ENCODE measurements around the gene RNF144B.

Gene RNF144B

DNA sequence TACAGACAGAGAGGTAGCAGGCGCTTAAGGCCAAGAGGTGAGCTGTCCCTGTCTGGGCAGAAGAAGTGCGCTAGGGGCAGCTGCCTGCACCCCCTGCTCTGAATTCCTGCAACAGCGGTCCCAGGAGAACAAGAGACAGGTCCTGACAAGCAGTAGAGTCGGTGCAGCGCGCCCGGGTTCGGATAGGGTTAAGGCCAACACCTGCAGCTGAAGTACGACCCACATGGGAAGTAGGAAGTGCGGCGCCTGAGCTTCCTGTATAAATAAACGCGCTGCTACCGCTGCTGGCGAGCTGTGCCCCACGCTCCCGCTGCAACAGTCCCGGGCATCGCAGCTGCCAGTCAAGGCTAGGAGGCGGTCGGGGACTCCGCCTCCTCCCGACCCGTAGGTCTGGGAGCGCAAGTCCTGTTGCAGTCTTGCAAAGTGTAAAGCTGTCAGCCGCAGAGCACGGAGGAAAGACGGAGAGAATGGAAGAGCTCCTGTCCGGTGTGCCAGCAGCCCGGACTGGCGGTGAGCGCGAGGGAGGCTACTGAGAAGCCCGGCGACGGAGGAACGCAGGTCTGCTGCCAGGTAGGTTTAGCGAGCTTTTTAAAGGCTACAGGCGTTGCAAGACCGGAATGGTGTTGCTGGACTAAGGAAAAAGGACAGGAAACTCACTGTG is at the start of gene RNF144B:
RNF144B (plus strand) TSS at position 290 of the 661 bp plus-strand sequence. CDS start 12,185 bp downstream, outside the sequence.
- Histone ChIP-seq H3K4me3 (ENCODE audit: low read depth, low read length) (peak within 1 kb of the TSS; percentile 84), H3K9me3 (ENCODE audit: control insufficient read depth, insufficient read depth, low read length) (no peaks in the 10 kb centered on the region), H3K36me3 (ENCODE audit: control insufficient read depth, insufficient read depth, low read length) (no peaks in the 10 kb centered on the region), H3K4me1 (ENCODE audit: control insufficient read depth, insufficient read depth, low read length) (peaks cover 19% of the 10 kb centered on the region), H3K9ac (ENCODE audit: low read depth, low read length) (peak within 1 kb of the TSS; percentile 38), H3K27me3 (ENCODE audit: control insufficient read depth, insufficient read depth, low read length) (no peaks in the 10 kb centered on the region)

DNA sequence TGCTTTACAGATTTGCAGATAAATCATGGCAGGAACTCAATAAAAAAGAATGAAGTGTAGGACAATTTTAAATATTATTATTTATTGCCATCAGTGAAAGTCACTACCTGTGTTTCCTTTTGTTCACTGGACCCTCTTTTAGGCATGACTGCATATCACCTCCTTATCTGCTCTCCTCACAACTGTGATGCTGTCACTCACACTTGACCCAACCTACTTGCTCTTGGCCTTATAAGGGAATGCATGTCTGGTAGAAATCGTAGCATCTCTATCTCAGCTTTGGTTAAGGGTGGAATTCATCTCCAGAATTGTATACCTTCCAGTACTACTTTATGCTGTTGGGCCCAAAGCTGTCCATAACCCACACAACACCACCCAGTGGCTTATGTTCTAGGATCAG is 47.6 kb upstream of the RNF144B start:
- Histone ChIP-seq H3K9me3 (ENCODE audit: control insufficient read depth, insufficient read depth, low read length) (no peaks in the 10 kb centered on the region), H3K27me3 (ENCODE audit: control insufficient read depth, insufficient read depth, low read length) (no peaks in the 10 kb centered on the region), H3K9ac (ENCODE audit: low read depth, low read length) (no peak overlapping the region), H3K4me3 (ENCODE audit: low read depth, low read length) (no peak overlapping the region), H3K36me3 (ENCODE audit: control insufficient read depth, insufficient read depth, low read length) (no peaks in the 10 kb centered on the region), H3K4me1 (ENCODE audit: control insufficient read depth, insufficient read depth, low read length) (peaks cover 11% of the 10 kb centered on the region)

DNA sequence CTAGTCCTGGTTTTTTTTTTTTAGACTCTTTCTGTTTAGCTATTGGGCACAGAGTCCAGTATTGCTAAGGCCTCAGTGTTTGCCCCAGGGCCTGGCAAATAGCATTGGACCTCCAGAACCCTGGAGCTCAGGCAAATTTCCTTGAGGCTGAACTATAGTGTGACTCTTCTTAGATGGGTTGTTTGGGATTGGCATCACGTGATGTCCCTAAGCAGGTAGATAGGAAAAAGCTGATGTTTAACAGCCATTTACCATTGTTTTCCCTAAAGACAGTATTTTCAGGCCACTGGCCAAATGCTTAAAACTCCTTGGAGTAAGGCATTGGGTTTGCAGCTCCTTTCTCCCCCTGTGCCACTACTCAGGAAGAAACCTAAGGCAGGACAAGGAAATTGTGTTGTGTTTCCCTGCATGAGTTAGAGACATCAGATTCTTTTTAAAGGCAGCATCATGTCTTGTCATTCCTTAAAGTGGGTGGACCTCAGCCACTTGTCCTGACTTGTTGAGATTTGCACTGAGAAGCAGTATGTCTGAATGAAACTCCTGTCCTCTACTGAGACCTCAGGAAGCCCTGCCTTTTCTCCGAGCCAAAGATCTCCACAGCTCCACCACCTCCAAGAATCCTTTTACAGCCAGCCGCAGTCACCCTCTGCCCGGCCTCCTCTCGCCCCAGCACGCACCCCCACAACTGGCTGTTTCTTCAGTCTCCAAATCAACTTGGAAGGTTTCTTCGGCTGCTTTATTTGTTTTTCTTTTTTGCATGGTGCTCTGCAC is 46.2 kb upstream of the RNF144B start:
- Histone ChIP-seq H3K9ac (ENCODE audit: low read depth, low read length) (no peak overlapping the region), H3K27me3 (ENCODE audit: control insufficient read depth, insufficient read depth, low read length) (no peaks in the 10 kb centered on the region), H3K9me3 (ENCODE audit: control insufficient read depth, insufficient read depth, low read length) (no peaks in the 10 kb centered on the region), H3K4me1 (ENCODE audit: control insufficient read depth, insufficient read depth, low read length) (peaks cover 11% of the 10 kb centered on the region), H3K36me3 (ENCODE audit: control insufficient read depth, insufficient read depth, low read length) (no peaks in the 10 kb centered on the region), H3K4me3 (ENCODE audit: low read depth, low read length) (no peak overlapping the region)

DNA sequence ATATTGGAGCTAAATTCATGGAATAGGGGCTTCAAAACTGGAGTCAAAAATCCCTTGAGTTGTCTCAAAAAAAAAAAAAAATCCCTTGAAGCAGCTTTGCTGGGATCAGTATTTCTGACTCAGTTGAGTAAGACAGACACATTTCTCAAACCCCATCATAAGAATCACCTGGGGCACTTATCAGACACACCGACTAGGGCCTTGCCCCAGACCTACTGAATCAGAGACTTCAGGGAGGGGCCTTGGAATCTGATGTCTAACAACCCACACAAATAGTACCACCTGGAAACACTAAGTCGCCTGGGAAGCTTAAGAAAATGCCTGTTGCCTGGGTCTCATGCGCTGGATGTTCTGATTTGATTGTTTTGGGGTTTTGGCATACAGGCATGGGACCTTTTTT is 44.9 kb upstream of the RNF144B start:
- H3K9ac ChIP-seq (ENCODE audit: low read depth, low read length) = no peak overlapping the region
- no peaks in the 10 kb centered on the region for H3K36me3 ChIP-seq (ENCODE audit: control insufficient read depth, insufficient read depth, low read length)
- peaks cover 6% of the 10 kb centered on the region for H3K4me1 ChIP-seq (ENCODE audit: control insufficient read depth, insufficient read depth, low read length)
- H3K27me3 ChIP-seq (ENCODE audit: control insufficient read depth, insufficient read depth, low read length) = no peaks in the 10 kb centered on the region
- no peak overlapping the region for H3K4me3 ChIP-seq (ENCODE audit: low read depth, low read length)
- H3K9me3 ChIP-seq (ENCODE audit: control insufficient read depth, insufficient read depth, low read length) = no peaks in the 10 kb centered on the region

DNA sequence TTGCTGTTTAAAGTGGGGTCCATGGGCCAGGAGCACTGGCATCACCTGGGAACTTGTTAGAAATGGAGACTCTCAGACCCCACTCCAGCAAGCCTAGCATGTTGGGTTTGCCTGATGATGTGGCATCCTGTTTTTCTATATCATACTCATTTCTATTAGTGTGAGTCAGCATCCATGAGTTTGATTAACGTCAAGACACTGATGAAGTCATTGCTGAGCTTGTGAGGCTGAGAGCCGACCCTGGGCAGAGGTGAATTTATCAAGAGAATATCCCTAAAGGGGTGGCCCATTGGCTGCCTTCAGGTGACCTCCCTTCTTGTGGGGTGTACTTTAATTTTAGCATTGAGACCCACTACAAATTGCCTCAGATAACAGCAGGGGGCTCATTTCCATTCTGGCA is 43.4 kb upstream of the RNF144B start:
- Histone ChIP-seq H3K36me3 (ENCODE audit: control insufficient read depth, insufficient read depth, low read length) (no peaks in the 10 kb centered on the region), H3K27me3 (ENCODE audit: control insufficient read depth, insufficient read depth, low read length) (no peaks in the 10 kb centered on the region), H3K4me3 (ENCODE audit: low read depth, low read length) (no peak overlapping the region), H3K4me1 (ENCODE audit: control insufficient read depth, insufficient read depth, low read length) (peaks cover 6% of the 10 kb centered on the region), H3K9ac (ENCODE audit: low read depth, low read length) (no peak overlapping the region), H3K9me3 (ENCODE audit: control insufficient read depth, insufficient read depth, low read length) (no peaks in the 10 kb centered on the region)

DNA sequence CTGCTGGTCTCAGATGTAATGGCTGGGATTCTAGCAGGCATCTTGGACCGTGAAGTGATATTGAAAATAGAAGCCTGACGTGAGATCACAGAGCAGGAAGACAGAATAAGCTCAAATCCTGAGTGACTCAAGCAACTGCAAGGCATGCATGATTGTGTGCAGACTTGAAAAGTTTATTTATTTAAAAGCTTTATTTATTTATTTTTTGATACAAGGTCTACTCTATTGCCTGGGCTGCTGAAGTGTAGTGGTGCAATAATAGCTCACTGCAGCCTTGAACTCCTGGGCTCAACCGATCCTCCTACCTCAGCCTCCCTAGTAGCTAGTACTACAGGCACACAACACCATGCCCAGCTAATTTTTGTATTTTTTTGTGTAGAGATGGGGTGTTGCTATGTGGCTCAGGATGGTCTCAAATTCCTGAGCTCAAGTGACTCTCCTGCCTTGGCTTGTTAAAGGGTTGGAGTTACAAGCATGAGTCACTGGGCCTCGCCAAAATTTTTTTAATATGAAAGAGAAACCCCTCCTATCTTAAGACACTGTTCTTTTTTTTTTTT is 40.1 kb upstream of the RNF144B start:
- no peaks in the 10 kb centered on the region for H3K9me3 ChIP-seq (ENCODE audit: control insufficient read depth, insufficient read depth, low read length)
- H3K36me3 ChIP-seq (ENCODE audit: control insufficient read depth, insufficient read depth, low read length) = no peaks in the 10 kb centered on the region
- no peaks in the 10 kb centered on the region for H3K4me1 ChIP-seq (ENCODE audit: control insufficient read depth, insufficient read depth, low read length)
- no peaks in the 10 kb centered on the region for H3K27me3 ChIP-seq (ENCODE audit: control insufficient read depth, insufficient read depth, low read length)
- no peak overlapping the region for H3K9ac ChIP-seq (ENCODE audit: low read depth, low read length)
- H3K4me3 ChIP-seq (ENCODE audit: low read depth, low read length) = no peak overlapping the region

DNA sequence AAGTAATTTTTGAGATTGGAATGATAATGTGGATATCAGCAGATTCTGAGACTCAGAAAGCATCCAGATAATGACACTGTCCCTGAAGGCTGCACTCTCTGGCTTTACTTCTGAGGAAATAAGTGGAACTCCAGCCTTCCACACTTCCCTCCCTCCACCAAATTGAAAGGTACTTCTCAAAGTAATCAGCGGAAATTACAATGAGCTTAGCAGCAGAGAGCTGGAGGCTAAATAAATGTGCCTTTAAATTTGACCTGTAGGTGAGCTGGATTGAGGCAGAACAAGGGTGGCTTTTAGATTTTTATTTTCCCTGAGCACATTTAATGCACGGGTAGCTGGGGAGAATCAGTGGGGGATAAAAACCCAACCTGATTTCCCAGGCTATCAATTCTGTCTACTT is 39.3 kb upstream of the RNF144B start:
- Histone ChIP-seq H3K27me3 (ENCODE audit: control insufficient read depth, insufficient read depth, low read length) (no peaks in the 10 kb centered on the region), H3K4me1 (ENCODE audit: control insufficient read depth, insufficient read depth, low read length) (no peaks in the 10 kb centered on the region), H3K9ac (ENCODE audit: low read depth, low read length) (no peak overlapping the region), H3K36me3 (ENCODE audit: control insufficient read depth, insufficient read depth, low read length) (no peaks in the 10 kb centered on the region), H3K4me3 (ENCODE audit: low read depth, low read length) (no peak overlapping the region), H3K9me3 (ENCODE audit: control insufficient read depth, insufficient read depth, low read length) (no peaks in the 10 kb centered on the region)

DNA sequence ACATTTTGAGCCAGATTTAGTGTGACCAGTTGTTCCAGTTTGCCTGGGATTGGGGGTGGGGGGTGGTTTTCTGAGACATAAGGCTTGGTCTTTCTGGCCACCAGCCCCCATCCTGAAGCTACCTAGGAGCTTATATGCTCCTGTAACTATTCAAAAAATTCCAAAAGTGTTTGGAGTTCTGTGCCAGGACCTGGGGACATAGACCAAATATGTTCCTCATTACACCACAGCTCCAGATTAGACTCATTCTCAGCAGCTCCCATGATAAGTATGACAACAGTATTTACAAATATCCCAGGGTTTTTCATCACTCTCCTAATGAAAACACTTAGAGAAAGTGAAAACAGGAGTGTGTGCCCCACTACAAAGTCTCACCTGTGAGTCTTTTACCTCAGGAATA is 37.8 kb upstream of the RNF144B start:
- Histone ChIP-seq H3K9me3 (ENCODE audit: control insufficient read depth, insufficient read depth, low read length) (no peaks in the 10 kb centered on the region), H3K4me3 (ENCODE audit: low read depth, low read length) (no peak overlapping the region), H3K27me3 (ENCODE audit: control insufficient read depth, insufficient read depth, low read length) (no peaks in the 10 kb centered on the region), H3K4me1 (ENCODE audit: control insufficient read depth, insufficient read depth, low read length) (no peaks in the 10 kb centered on the region), H3K36me3 (ENCODE audit: control insufficient read depth, insufficient read depth, low read length) (no peaks in the 10 kb centered on the region), H3K9ac (ENCODE audit: low read depth, low read length) (no peak overlapping the region)

DNA sequence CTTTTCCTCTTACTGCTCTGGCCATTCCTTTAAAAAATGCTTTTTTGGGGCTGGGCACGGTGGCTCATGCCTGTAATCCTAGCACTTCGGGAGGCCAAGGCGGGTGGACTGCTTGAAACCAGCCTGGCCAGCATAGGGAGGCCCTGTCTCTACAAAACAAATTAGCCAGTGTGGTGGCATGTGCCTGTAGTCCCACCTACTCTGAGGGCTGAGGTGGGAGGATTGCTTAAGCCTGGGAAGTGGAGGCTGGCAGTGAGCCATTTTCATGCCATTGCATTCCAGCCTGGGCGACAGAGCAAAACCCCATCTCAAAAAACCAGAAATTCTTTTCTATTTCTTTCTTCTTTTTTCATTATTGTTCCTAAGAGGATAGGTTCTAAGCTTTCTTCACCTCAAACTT is 36.9 kb upstream of the RNF144B start:
- Histone ChIP-seq H3K36me3 (ENCODE audit: control insufficient read depth, insufficient read depth, low read length) (no peaks in the 10 kb centered on the region), H3K4me1 (ENCODE audit: control insufficient read depth, insufficient read depth, low read length) (no peaks in the 10 kb centered on the region), H3K27me3 (ENCODE audit: control insufficient read depth, insufficient read depth, low read length) (no peaks in the 10 kb centered on the region), H3K9me3 (ENCODE audit: control insufficient read depth, insufficient read depth, low read length) (no peaks in the 10 kb centered on the region), H3K9ac (ENCODE audit: low read depth, low read length) (no peak overlapping the region), H3K4me3 (ENCODE audit: low read depth, low read length) (no peak overlapping the region)

DNA sequence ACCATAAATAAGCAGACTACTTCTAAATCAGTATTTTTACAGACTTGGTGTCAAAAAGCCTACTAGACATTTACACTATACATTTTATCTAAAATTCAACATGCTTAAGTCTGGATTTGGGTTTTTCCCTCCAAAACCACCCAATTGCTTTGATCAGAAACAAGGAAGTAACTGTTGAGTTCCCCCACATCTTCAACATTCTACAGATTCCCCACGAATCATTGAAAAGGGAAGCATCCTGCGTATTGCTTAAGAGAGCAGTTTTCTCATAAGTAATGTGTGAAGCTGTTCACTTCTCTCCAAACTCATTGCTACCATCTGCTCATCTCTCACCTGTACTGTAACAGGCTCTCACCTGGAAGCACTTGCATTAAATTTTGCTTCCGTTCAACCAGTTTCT is 36.4 kb upstream of the RNF144B start:
- Histone ChIP-seq H3K9me3 (ENCODE audit: control insufficient read depth, insufficient read depth, low read length) (no peaks in the 10 kb centered on the region), H3K4me1 (ENCODE audit: control insufficient read depth, insufficient read depth, low read length) (no peaks in the 10 kb centered on the region), H3K4me3 (ENCODE audit: low read depth, low read length) (no peak overlapping the region), H3K9ac (ENCODE audit: low read depth, low read length) (no peak overlapping the region), H3K36me3 (ENCODE audit: control insufficient read depth, insufficient read depth, low read length) (no peaks in the 10 kb centered on the region), H3K27me3 (ENCODE audit: control insufficient read depth, insufficient read depth, low read length) (no peaks in the 10 kb centered on the region)

DNA sequence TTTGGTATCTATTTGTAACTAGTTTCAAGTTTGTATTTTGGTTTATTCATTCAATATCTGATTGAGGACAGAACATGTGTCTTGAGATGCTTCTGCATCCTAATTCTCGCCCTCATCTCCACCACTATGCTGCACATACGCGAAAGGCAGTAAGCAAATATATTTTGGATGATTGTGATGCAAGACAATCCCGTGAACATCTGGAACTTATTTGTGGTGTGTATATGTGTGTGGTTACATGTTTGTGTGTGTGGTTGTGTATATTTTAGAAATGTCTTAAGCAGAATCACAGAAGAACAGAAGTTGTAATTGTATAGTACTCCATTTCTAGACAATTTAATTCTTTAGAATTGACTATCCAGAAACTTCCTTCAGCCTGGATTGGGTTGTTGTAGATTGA is 35.1 kb upstream of the RNF144B start:
- no peak overlapping the region for H3K9ac ChIP-seq (ENCODE audit: low read depth, low read length)

DNA sequence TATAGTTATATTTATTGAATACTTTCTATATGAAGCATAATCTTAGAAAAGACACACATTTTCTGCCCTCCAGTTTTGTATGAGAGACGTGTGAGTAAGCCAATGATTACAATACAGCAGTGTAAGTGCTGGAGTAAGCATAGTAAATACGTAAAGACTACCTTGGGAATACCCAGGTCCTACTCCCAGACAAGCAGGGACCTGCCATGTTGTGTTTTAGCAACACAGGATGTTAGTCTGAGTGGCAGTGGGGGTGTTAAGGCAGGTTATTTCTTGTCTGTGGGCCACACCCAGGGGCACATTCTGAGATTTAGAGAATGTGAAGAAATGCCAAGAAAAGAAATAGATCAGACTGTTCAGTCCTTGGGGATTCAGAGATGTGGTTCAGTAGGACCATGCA is 34.3 kb upstream of the RNF144B start:
- H3K9ac ChIP-seq (ENCODE audit: low read depth, low read length) = no peak overlapping the region

More for the DNA sequence above, 35.1 kb upstream of the RNF144B start:
- no peaks in the 10 kb centered on the region for H3K27me3 ChIP-seq (ENCODE audit: control insufficient read depth, insufficient read depth, low read length)
- H3K36me3 ChIP-seq (ENCODE audit: control insufficient read depth, insufficient read depth, low read length) = no peaks in the 10 kb centered on the region
- H3K4me3 ChIP-seq (ENCODE audit: low read depth, low read length) = no peak overlapping the region
- H3K4me1 ChIP-seq (ENCODE audit: control insufficient read depth, insufficient read depth, low read length) = no peaks in the 10 kb centered on the region
- H3K9me3 ChIP-seq (ENCODE audit: control insufficient read depth, insufficient read depth, low read length) = no peaks in the 10 kb centered on the region

More for the DNA sequence above, 34.3 kb upstream of the RNF144B start:
- H3K36me3 ChIP-seq (ENCODE audit: control insufficient read depth, insufficient read depth, low read length) = no peaks in the 10 kb centered on the region
- no peaks in the 10 kb centered on the region for H3K27me3 ChIP-seq (ENCODE audit: control insufficient read depth, insufficient read depth, low read length)
- H3K4me1 ChIP-seq (ENCODE audit: control insufficient read depth, insufficient read depth, low read length) = no peaks in the 10 kb centered on the region
- no peaks in the 10 kb centered on the region for H3K9me3 ChIP-seq (ENCODE audit: control insufficient read depth, insufficient read depth, low read length)
- no peak overlapping the region for H3K4me3 ChIP-seq (ENCODE audit: low read depth, low read length)
